OCI-LY1 (cell line): ENCODE data around the gene BICDL1.

Experiments used
- CTCF ChIP-seq: fragments of 200-600 bp; sonication (generic), shearing (Covaris generic); IDR thresholded peaks from 2 replicates; pipeline ENCODE4 v1.5.1; 2017; ENCODE audit warnings: mild to moderate bottlenecking, antibody characterized with exemption, low read length, moderate library complexity, mixed read lengths
- EZH2 ChIP-seq: fragments of 200-600 bp; sonication (generic), shearing (Covaris generic); IDR thresholded peaks from 2 replicates; pipeline ENCODE4 v1.8.0; 2017; ENCODE audit warnings: borderline replicate concordance, mixed run types, mild to moderate bottlenecking, antibody characterized with exemption, low read length, moderate library complexity, mixed read lengths

GRCh38 chr12:120047072-120047471, 58.0 kb downstream of the BICDL1 start:
- TF ChIP-seq CTCF (no peak), EZH2 (no peak)
